GM23338 (cell line): ENCODE measurements around the gene CERS5. TPM values are rescaled to one million over a fixed set of nuclear protein-coding genes. Genes with fewer than 3 reads are reported as not detected.

Experiments used
- ATAC-seq: fragments of 200-7000 bp; cut with Tn5 transposase; 3 replicates; pipeline ENCODE4 v1.9.1; 2020
- DNase-seq: peaks from one replicate; pipeline ENCODE4 v3.0.0-alpha.2; 2015; ENCODE audit warnings: low spot score
- H2AFZ ChIP-seq: fragments of 200-600 bp; sonication (generic); 2 replicates; pipeline ENCODE4 v1.8.0; 2016; ENCODE audit warnings: antibody characterized with exemption, mild to moderate bottlenecking, moderate library complexity
- H3F3A ChIP-seq: fragments of 200-600 bp; sonication (generic); replicated peaks from 2 replicates; pipeline ENCODE4 v1.8.0; 2017; ENCODE audit warnings: antibody characterized with exemption, mixed run types, low read depth
- H3K27ac ChIP-seq: fragments of 200-600 bp; sonication (generic); 2 replicates; pipeline ENCODE4 v1.6.1; 2016; ENCODE audit warnings: low read depth
- H3K27me3 ChIP-seq: fragments of 200-600 bp; sonication (generic); 2 replicates; pipeline ENCODE4 v1.8.0; 2016; ENCODE audit warnings: mild to moderate bottlenecking, mixed run types, moderate library complexity; ENCODE audit not compliant: insufficient read depth
- H3K36me3 ChIP-seq: fragments of 200-600 bp; sonication (generic); 2 replicates; pipeline ENCODE4 v1.8.0; 2016; ENCODE audit warnings: mild to moderate bottlenecking; ENCODE audit not compliant: insufficient read depth
- H3K4me1 ChIP-seq: fragments of 200-600 bp; sonication (generic); 2 replicates; pipeline ENCODE4 v1.8.0; 2016; ENCODE audit warnings: mild to moderate bottlenecking, moderate library complexity; ENCODE audit not compliant: insufficient read depth
- H3K4me2 ChIP-seq: fragments of 200-600 bp; sonication (generic); 2 replicates; pipeline ENCODE4 v1.7.1; 2017; ENCODE audit warnings: mixed run types
- H3K4me3 ChIP-seq: fragments of 200-600 bp; sonication (generic); 2 replicates; pipeline ENCODE4 v1.6.1; 2016; ENCODE audit warnings: mixed run types
- H3K79me2 ChIP-seq: fragments of 200-600 bp; sonication (generic); replicated peaks from 2 replicates; pipeline ENCODE4 v1.8.0; 2017; ENCODE audit warnings: mild to moderate bottlenecking; ENCODE audit not compliant: insufficient read depth
- H3K9me2 ChIP-seq: fragments of 200-600 bp; sonication (generic); 2 replicates; pipeline ENCODE4 v1.8.0; 2017; ENCODE audit not compliant: insufficient read depth
- H4K20me1 ChIP-seq: fragments of 200-600 bp; sonication (generic); replicated peaks from 2 replicates; pipeline ENCODE4 v1.8.0; 2017; ENCODE audit warnings: mild to moderate bottlenecking; ENCODE audit not compliant: insufficient read depth
- H3K27ac Mint-ChIP-seq: 2 replicates; pipeline ENCODE4 v1.8.0; 2020; ENCODE audit warnings: inconsistent platforms, mild to moderate bottlenecking, moderate library complexity, mixed read lengths
- H3K27me3 Mint-ChIP-seq: 3 replicates; pipeline ENCODE4 v1.8.0; 2022; ENCODE audit warnings: low read depth, mild to moderate bottlenecking, moderate library complexity, mixed read lengths, inconsistent platforms; ENCODE audit not compliant: insufficient read depth, poor library complexity
- H3K36me3 Mint-ChIP-seq: 3 replicates; pipeline ENCODE4 v1.8.0; 2021; ENCODE audit warnings: low read depth, mild to moderate bottlenecking, inconsistent platforms, moderate library complexity, mixed read lengths
- H3K4me1 Mint-ChIP-seq: 3 replicates; pipeline ENCODE4 v1.8.0; 2020; ENCODE audit warnings: mild to moderate bottlenecking, inconsistent platforms, mixed read lengths
- H3K4me3 Mint-ChIP-seq: 3 replicates; pipeline ENCODE4 v1.8.0; 2021; ENCODE audit warnings: moderate library complexity, mild to moderate bottlenecking, inconsistent platforms, mixed read lengths
- H3K9me3 Mint-ChIP-seq: 3 replicates; pipeline ENCODE4 v1.8.0; 2020; ENCODE audit warnings: moderate library complexity, mild to moderate bottlenecking, inconsistent platforms, mixed read lengths
- CREB1 ChIP-seq: fragments of 250-450 bp; sonication (Bioruptor Pico); IDR thresholded peaks from 2 replicates; pipeline ENCODE4 v1.5.0; 2020; ENCODE audit warnings: low read depth, mild to moderate bottlenecking, moderate library complexity
- EZH2phosphoT487 ChIP-seq: fragments of 200-600 bp; sonication (generic); IDR thresholded peaks from one replicate; pipeline ENCODE4 v1.8.1; 2018; ENCODE audit warnings: antibody characterized with exemption; ENCODE audit not compliant: unreplicated experiment
- REST ChIP-seq: IDR thresholded peaks from one replicate; pipeline ENCODE4 v1.6.1; 2018; ENCODE audit warnings: antibody characterized with exemption; ENCODE audit not compliant: unreplicated experiment
- ZNF462 ChIP-seq: fragments of 250-450 bp; sonication (Bioruptor Pico); IDR thresholded peaks from 2 replicates; pipeline ENCODE4 v1.5.0; 2020; ENCODE audit warnings: mild to moderate bottlenecking, moderate library complexity
- polyA plus RNA-seq: library from polyadenylated mRNA; unstranded; fragments of >200 nt; fragmentation: Nextera tagmentation; extraction: Ambion mirVana; gene quantifications from 2 replicates; pipeline ENCODE4 v1.2.1, GENCODE V29; 2016
- total RNA-seq: library from RNA; depleted of rRNA; stranded (reverse); fragments of >200 nt; shearing (Covaris generic); gene quantifications from 2 replicates; pipeline ENCODE4 v1.2.3, GENCODE V29; 2014

The CERS5 gene
- total and polyA plus RNA-seq, 2 experiments from 2014 or later = 42.7 to 56.5 TPM

- ATAC-seq (no peak), DNase-seq (no peak)
- peaks cover 58% of the 10 kb centered on the region for H3K79me2 ChIP-seq
- H3K9me2 ChIP-seq = no peaks in the 10 kb centered on the region
- H4K20me1 ChIP-seq = peaks cover 15% of the 10 kb centered on the region
- no peaks in the 10 kb centered on the region for H3F3A ChIP-seq
- no peaks in the 10 kb centered on the region for H3K36me3 ChIP-seq
- H3K27me3 Mint-ChIP-seq = no peaks in the 10 kb centered on the region
- H3K4me3 ChIP-seq = no peak overlapping the region
- peaks cover 9% of the 10 kb centered on the region; the same call in 2 of the 3 replicates for H3K36me3 Mint-ChIP-seq
- H3K4me2 ChIP-seq = no peak overlapping the region
- no peak overlapping the region for H2AFZ ChIP-seq
- H3K4me1 Mint-ChIP-seq = no peaks in the 10 kb centered on the region
- TF ChIP-seq CREB1 (CRISPR knock-in tag) (no peak), ZNF462 (no peak), EZH2phosphoT487 (no peak), REST (no peak)
- H3K27ac ChIP-seq = no peak overlapping the region
- H3K27ac Mint-ChIP-seq = no peak overlapping the region
- no peak overlapping the region for H3K4me3 Mint-ChIP-seq
- no peaks in the 10 kb centered on the region for H3K9me3 Mint-ChIP-seq
- no peaks in the 10 kb centered on the region; the same call in 1 of the 2 replicates for H3K4me1 ChIP-seq
- H3K27me3 ChIP-seq = no peaks in the 10 kb centered on the region
These were observed 19.9 kb downstream of the CERS5 start for GRCh38 chr12:50147281-50147680.
